Aorta (tissue), 5 donors: ENCODE results near the gene MFSD6. TPM values are rescaled to one million over a fixed set of nuclear protein-coding genes. Genes with fewer than 3 reads are reported as not detected.

Experiments
- ATAC-seq: fragments of 200-7000 bp; cut with Tn5 transposase; one replicate; pipeline ENCODE4 v1.9.1; 2022; ENCODE audit warnings: moderate library complexity; ENCODE audit not compliant: low FRiP score
- DNase-seq, 2 donors: peaks; one replicate each; pipeline ENCODE4 v3.0.0-alpha.2; 2020
- H3K27ac ChIP-seq, 2 donors: one replicate each; pipeline ENCODE4 v1.5.1; 2013; ENCODE audit warnings: low read length in 2 of 2, mild to moderate bottlenecking in 2 of 2, moderate library complexity in 2 of 2, control low read depth in 1 of 2, inconsistent platforms in 1 of 2, low read depth in 1 of 2
- H3K27me3 ChIP-seq, 2 donors: one replicate each; pipeline ENCODE4 v1.6.1; 2013; ENCODE audit warnings: control low read depth in 1 of 2, low read length in 1 of 2, mild to moderate bottlenecking in 1 of 2, moderate library complexity in 1 of 2; ENCODE audit not compliant: insufficient read depth in 2 of 2, control insufficient read depth in 1 of 2
- H3K36me3 ChIP-seq, 2 donors: one replicate each; pipeline ENCODE4 v1.6.1; 2013; ENCODE audit warnings: control low read depth in 1 of 2, low read length in 1 of 2, mild to moderate bottlenecking in 1 of 2; ENCODE audit not compliant: insufficient read depth in 2 of 2, control insufficient read depth in 1 of 2
- H3K4me1 ChIP-seq, 2 donors: one replicate each; pipeline ENCODE4 v1.6.1; 2013; ENCODE audit warnings: low read length in 2 of 2, control low read depth in 1 of 2, mild to moderate bottlenecking in 1 of 2, moderate library complexity in 1 of 2; ENCODE audit not compliant: insufficient read depth in 2 of 2, control insufficient read depth in 1 of 2
- H3K4me3 ChIP-seq, 2 donors: one replicate each; pipeline ENCODE4 v1.5.1; 2013; ENCODE audit warnings: low read length in 2 of 2, control low read depth in 1 of 2, mild to moderate bottlenecking in 1 of 2
- H3K9me3 ChIP-seq: one replicate; pipeline ENCODE4 v1.6.1; 2013; ENCODE audit warnings: mild to moderate bottlenecking, low read length; ENCODE audit not compliant: control insufficient read depth
- WGBS, 2 donors: extraction: QIAGEN DNeasy Blood & Tissue Kit; methylation state at CpG; one replicate each; pipeline ENCODE4 v1.1.7; 2013; 5-methylcytosine and 5-hydroxymethylcytosine counted together
- intact Hi-C, 2 donors: fragments of 100-400 bp; cut with DNase I; formaldehyde crosslinking; loops; one replicate each; pipeline versions ENCODE4 v1.14.2 to v1.15.0; 2022
- polyA plus RNA-seq, 2 donors: library from polyadenylated mRNA; stranded (reverse); fragments of 200-250 nt; gene quantifications; one replicate each; pipeline ENCODE4 v1.2.3, GENCODE V29; 2013
- total RNA-seq, 2 donors: library from RNA; stranded (reverse); fragmentation: NEBNext Ultra II Directional; extraction: Animal tissue kit (Norgen Biotek cat#: 25700); gene quantifications; one replicate each; pipeline ENCODE4 v1.2.1, GENCODE V29; 2021
- donor health status: healthy with polysubstance abuse.
- donor health status: Bipolar disorder and iron deficiency.
- donor health status: DM: no; HTN: no; CAD: no.
- donor health status: DM: no; HTN: no; CAD: no.
- donor health status: DM: yes; HTN: yes; CAD: no.

MFSD6 gene
- total and polyA plus RNA-seq, 4 donors, result 10.1 to 21.5 (median 16.8) TPM

GRCh38 chr2:190410166-190410565, 2.0 kb downstream of the MFSD6 start:
- intact Hi-C loops, result no loop called here
- Histone ChIP-seq H3K9me3 (no peaks in the 10 kb centered on the region), H3K36me3 (no peaks in the 10 kb centered on the region), H3K27me3 (no peaks in the 10 kb centered on the region), H3K4me1 (no peaks in the 10 kb centered on the region), H3K4me3 (no peak overlapping the region), H3K27ac (no peak overlapping the region)
- ATAC-seq, result no peak
- 93 to 94% methylated on average over 3 of the region's 3 CpGs for WGBS, 2 donors
- no peak for DNase-seq

DNA sequence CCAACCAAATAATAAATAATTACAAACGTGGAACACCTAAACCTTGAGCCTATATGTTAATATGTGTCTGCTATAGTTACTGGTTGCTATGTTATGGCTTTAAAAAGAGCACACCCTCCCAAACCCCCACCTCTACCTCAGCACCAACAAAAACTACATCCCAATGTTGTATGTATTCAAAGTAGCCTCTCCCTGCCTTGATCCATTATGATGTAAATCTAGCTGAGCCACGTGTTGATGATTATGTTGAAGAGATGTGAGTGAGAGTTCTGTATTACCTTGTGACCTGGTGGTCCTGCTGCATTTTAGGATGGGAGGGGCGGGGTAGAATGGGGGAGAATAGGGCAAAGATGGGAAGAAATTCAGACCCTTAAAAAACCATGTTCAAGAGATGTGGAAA, 4.8 kb downstream of the MFSD6 start:
- Histone ChIP-seq H3K4me3 (no peak overlapping the region), H3K27ac (no peak overlapping the region), H3K9me3 (no peaks in the 10 kb centered on the region), H3K4me1 (no peaks in the 10 kb centered on the region), H3K27me3 (no peaks in the 10 kb centered on the region), H3K36me3 (no peaks in the 10 kb centered on the region)
- intact Hi-C loops, result no loop called here
- ATAC-seq (no peak), DNase-seq (no peak)
- WGBS, 2 donors, result 80 to 84% methylated on average over 3 of the region's 3 CpGs

DNA sequence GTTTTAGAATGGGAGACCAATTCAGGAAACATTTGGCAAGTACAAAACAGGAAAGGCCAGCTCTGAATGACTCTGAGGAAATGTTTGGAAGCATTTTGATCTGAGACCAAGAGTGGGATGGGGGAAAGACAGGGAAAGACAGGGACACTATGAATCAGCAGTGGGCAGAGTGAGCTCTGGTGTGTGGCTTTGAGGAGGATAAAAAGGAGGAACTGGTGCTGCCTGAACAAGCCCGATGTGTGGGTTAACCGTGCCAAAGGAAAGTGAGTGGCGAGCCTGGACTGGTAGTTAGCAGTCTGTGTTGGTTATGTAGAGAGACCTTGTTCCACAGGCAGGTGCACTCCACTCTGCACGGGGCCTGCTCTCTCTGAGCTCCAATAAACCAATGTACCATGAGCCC, 5.3 kb downstream of the MFSD6 start:
- Histone ChIP-seq H3K27me3 (no peaks in the 10 kb centered on the region), H3K4me1 (no peaks in the 10 kb centered on the region), H3K9me3 (no peaks in the 10 kb centered on the region), H3K27ac (no peak overlapping the region), H3K36me3 (no peaks in the 10 kb centered on the region), H3K4me3 (no peak overlapping the region)
- 83 to 96% methylated on average over 4 of the region's 4 CpGs for WGBS, 2 donors
- intact Hi-C loops, result no loop called here
- ATAC-seq (no peak), DNase-seq (no peak)

- DNase-seq (no peak), ATAC-seq (no peak)
- Histone ChIP-seq H3K4me3 (no peak overlapping the region), H3K27me3 (no peaks in the 10 kb centered on the region), H3K4me1 (no peaks in the 10 kb centered on the region), H3K9me3 (no peaks in the 10 kb centered on the region), H3K27ac (no peak overlapping the region), H3K36me3 (no peaks in the 10 kb centered on the region)
- intact Hi-C loops, result no loop called here
- 97 to 98% methylated on average over 4 of the region's 4 CpGs for WGBS, 2 donors
These were observed 7.1 kb downstream of the MFSD6 start for GRCh38 chr2:190415251-190415650.

DNA sequence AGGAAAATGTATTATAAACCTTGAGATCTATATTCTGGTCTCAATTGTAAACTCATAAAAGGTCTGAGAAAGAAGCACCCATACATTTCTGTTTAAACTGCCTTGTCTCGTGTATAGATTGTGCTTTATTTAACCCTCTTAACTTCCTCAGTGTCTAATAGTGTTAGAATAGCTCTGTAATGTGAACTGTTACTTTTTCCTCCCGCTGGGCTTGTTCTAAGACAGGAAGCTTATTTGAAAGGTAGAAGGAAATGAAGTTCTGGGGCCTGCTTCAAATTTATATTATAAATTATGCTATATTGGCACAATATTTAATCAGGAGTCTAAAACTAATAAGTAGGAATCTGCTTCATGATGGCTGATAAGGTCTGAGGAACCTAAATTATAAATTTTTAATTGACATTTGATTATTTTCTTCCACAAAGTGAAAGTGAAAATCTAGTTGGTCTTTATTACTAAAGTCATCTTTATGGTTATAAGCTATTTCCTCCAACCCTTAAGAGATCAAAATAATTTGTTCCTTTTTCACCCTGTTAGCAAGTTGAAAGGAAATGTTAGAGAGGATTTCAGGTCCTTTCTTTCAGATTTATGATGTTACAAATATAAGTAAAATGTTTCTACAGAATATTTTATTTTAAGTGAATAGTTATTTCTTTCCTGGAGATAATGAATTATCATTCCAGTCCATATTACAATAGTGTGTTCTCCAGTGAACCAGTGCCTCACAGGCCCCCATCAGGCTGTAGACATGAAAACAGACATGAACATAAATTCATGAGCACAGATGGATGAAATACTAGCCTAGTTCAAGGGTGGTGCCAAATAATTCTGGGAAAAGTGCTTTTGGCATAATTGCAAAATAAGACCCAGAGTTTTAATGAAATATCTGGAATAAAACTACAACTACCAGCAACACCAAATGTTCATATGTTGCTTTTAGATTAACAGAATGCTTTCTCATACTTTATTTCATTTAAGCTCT, 7.9 kb downstream of the MFSD6 start:
- no peaks in the 10 kb centered on the region for H3K27me3 ChIP-seq
- 88 to 94% methylated on average over 2 of the region's 2 CpGs for WGBS, 2 donors
- no peak overlapping the region for H3K4me3 ChIP-seq
- intact Hi-C loops, result no loop called here
- H3K9me3 ChIP-seq, result no peaks in the 10 kb centered on the region
- no peaks in the 10 kb centered on the region for H3K4me1 ChIP-seq
- DNase-seq (no peak), ATAC-seq (no peak)
- H3K27ac ChIP-seq, result no peak overlapping the region
- no peaks in the 10 kb centered on the region for H3K36me3 ChIP-seq

GRCh38 chr2:190417045-190417842, 9.1 kb downstream of the MFSD6 start:
- ATAC-seq, result no peak
- H3K27ac ChIP-seq, result no peak overlapping the region
- WGBS, 2 donors, result 89 to 92% methylated on average over 9 of the region's 9 CpGs

GRCh38 chr2:190418727-190419126, 10.6 kb downstream of the MFSD6 start:
- no peaks in the 10 kb centered on the region for H3K9me3 ChIP-seq
- no peaks in the 10 kb centered on the region for H3K27me3 ChIP-seq
- intact Hi-C loops, result no loop called here
- H3K27ac ChIP-seq, result no peak overlapping the region
- H3K4me3 ChIP-seq, result no peak overlapping the region
- H3K4me1 ChIP-seq, result no peaks in the 10 kb centered on the region
- H3K36me3 ChIP-seq, result no peaks in the 10 kb centered on the region
- ATAC-seq, result no peak
- 80 to 86% methylated on average over 1 of the region's 1 CpG for WGBS, 2 donors
- no peak for DNase-seq

More at GRCh38 chr2:190417045-190417842, 9.1 kb downstream of the MFSD6 start:
- no peaks in the 10 kb centered on the region for H3K36me3 ChIP-seq
- no peak for DNase-seq
- no peaks in the 10 kb centered on the region for H3K4me1 ChIP-seq
- no peaks in the 10 kb centered on the region for H3K27me3 ChIP-seq
- H3K4me3 ChIP-seq, result no peak overlapping the region
- H3K9me3 ChIP-seq, result no peaks in the 10 kb centered on the region
- intact Hi-C loops, result no loop called here

GRCh38 chr2:190420801-190421200, 12.6 kb downstream of the MFSD6 start:
- no peaks in the 10 kb centered on the region for H3K36me3 ChIP-seq
- 74 to 79% methylated on average over 1 of the region's 1 CpG for WGBS, 2 donors
- ATAC-seq (no peak), DNase-seq (no peak)
- no peak overlapping the region for H3K4me3 ChIP-seq
- no peak overlapping the region for H3K27ac ChIP-seq
- no peaks in the 10 kb centered on the region for H3K27me3 ChIP-seq
- intact Hi-C loops, result no loop called here
- H3K4me1 ChIP-seq, result no peaks in the 10 kb centered on the region
- no peaks in the 10 kb centered on the region for H3K9me3 ChIP-seq
